Measurements from ENCODE around the gene OXCT2. TPM values are rescaled to one million over a fixed set of nuclear protein-coding genes. Genes with fewer than 3 reads are reported as not detected.

The OXCT2 gene
- polyA plus RNA-seq, result not detected in 2 replicates

DNA sequence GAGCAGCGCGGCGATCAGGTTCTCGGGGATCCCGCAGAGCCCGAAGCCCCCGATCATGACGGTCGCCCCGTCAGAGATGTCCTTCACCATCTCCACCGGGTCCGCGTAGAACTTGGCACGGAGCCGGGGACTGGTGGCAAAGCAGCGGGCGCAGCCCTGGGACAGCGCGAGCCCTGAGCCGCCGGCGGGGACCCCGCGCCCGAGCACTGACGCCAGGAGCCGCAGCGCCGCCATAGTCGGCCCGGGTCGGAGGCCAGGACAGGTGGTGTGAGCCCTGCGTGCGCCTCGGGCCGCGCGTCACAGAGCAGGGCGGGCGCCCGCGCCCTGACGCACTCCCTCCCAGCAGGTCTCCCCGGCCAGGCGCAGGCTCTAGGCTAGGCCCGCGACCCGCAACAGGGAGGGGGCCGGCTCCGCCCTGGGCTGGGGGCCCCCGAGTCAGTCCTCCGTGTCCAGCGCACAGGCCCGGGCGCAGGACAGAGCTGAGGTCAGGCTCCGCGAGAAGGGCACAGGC, at the start of gene OXCT2:
OXCT2 (minus strand) TSS at position 327 of the 511 bp plus-strand sequence; CDS start at position 234, 93 bp downstream.

DNA sequence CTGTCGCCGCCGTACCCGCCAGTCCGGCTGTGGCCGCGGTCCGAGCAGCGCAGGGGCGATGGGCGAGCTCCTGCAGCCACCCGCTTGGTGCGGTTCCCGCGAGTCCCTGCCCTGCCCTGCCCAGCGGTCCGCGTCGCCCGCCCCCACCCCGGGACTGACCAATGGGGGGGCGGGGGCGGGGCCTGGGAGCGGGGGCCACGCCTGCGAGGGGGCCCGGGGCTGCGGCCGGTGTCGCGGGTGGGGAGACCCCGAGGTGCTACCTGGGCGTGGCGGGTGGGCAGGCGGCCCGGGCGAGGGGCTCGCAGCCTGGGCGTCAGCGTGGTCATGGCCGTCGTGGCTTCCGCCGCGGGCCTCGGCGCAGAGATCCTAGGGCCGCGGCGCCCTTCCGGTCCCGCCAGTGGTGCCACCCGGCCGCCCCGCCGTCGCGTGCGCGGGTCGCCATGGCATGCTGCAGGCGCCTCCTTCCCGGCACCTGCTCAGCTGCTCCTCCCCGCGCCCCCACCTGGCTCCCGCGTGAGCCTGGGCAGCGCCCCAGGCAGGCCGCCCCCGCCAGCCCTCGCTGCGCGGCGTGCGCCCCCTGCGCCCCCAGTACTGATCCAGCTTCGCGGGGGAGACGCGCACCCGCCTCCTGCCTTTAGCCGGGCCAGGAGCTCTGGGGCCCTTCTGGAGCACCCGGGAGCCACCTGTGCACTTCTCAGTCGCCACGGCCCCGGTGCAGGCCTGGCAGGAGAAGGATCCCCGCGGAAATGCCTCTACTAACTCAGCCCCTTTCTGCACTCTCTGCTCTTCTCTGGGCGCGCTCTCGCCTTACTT, 17.8 kb upstream of the OXCT2 start, which contains the start of gene BMP8B:
BMP8B (minus strand) TSS at position 108 of the 813 bp plus-strand sequence. CDS start 380 bp downstream, outside the sequence.

DNA sequence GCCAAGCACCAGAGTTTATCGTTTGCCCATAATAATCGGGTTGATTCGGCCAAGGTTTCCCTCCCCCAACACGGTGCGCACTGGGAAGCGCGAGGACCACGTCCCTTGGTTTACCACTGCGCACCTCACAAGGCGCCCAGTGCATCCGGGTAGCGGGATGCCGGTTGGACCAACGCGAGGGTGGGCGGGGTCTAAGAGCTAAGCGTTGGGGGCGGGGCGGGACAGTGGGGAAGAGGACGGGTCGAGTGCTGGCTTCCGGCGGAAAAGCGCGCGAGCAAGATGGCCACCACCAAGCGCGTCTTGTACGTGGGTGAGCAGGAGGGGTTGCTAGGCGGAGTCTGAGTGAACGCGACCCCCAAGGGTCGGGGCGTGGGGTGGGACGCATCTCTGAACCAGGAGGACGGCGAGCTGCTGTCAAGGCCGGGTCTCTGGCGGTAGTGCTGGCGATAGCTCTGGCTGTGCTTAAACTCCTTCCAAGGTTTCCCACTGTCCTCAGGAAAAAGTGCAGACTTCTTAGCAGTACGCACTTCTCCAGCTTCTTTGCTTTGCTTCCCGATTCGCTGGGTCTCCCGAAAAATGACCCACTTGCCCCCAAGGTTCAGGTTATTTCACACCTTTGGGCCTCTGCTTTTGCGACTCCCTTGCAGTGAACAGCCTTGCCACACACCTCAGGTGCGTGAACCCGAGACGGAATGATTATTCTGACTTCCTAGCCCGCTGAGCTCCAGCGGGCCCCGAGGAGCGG, 32.4 kb downstream of the OXCT2 start, which contains the start of gene PPIE:
PPIE (plus strand) TSS at position 261 of the 745 bp plus-strand sequence; CDS start at position 280, 19 bp downstream.

Other genes with a start within 250 kb of the OXCT2 start
- gene PABPC4, start 194.6 kb downstream of the OXCT2 start, polyA plus RNA-seq, result 9.6 and 38.2 TPM in 2 replicates
- gene HEYL, start 131.7 kb downstream of the OXCT2 start, polyA plus RNA-seq, result not detected in 2 replicates
- gene NT5C1A, start 99.2 kb downstream of the OXCT2 start, polyA plus RNA-seq, result not detected in 2 replicates
- gene HPCAL4, start 79.9 kb downstream of the OXCT2 start, polyA plus RNA-seq, result 1.7 and 5.2 TPM in 2 replicates
- 33.6 and 61.4 TPM in 2 replicates for gene PPIE, start 32.5 kb downstream of the OXCT2 start, polyA plus RNA-seq
- gene BMP8B, start 17.5 kb upstream of the OXCT2 start, polyA plus RNA-seq, result not detected in 2 replicates
- 8.1 and 9.9 TPM in 2 replicates for gene TRIT1, start 112.2 kb upstream of the OXCT2 start, polyA plus RNA-seq
- not detected in 2 replicates for gene MYCL, start 130.6 kb upstream of the OXCT2 start, polyA plus RNA-seq
- gene MFSD2A, start 183.8 kb upstream of the OXCT2 start, polyA plus RNA-seq, result 0.73 and 4.1 TPM in 2 replicates